Gastroesophageal sphincter (tissue), 4 donors: ENCODE measurements around the gene SELENOO. TPM values are rescaled to one million over a fixed set of nuclear protein-coding genes. Genes with fewer than 3 reads are reported as not detected.

ENCODE experiments used
- ATAC-seq: fragments of 150-250 bp; one replicate; pipeline ENCODE4 v1.9.1; 2016; ENCODE audit warnings: mild to moderate bottlenecking, moderate library complexity
- H3K27ac ChIP-seq, 4 donors: fragments of 200-600 bp; sonication (generic) in 3 of 4; 1 replicate in 3 of 4; 2 replicates in 1 of 4; pipeline ENCODE4 v1.5.1; 2016 to 2019
- H3K27me3 ChIP-seq: fragments of 200-600 bp; sonication (generic); one replicate; pipeline ENCODE4 v1.5.1; 2019
- H3K36me3 ChIP-seq, 2 donors: fragments of 200-600 bp; sonication (generic); one replicate each; pipeline ENCODE4 v1.5.1; 2019; ENCODE audit warnings: control low read depth in 1 of 2
- H3K4me1 ChIP-seq, 3 donors: fragments of 200-600 bp; sonication (generic); 1 replicate in 2 of 3; 2 replicates in 1 of 3; pipeline ENCODE4 v1.5.1; 2016 to 2019; ENCODE audit warnings: control low read depth in 2 of 3
- H3K4me3 ChIP-seq, 2 donors: fragments of 200-600 bp; sonication (generic); one replicate each; pipeline ENCODE4 v1.5.1; 2019; ENCODE audit warnings: mild to moderate bottlenecking in 1 of 2, moderate library complexity in 1 of 2
- H3K9me3 ChIP-seq, 3 donors: fragments of 200-600 bp; sonication (generic); one replicate each; pipeline ENCODE4 v1.5.1; 2017 to 2019; ENCODE audit warnings: control low read depth in 2 of 3
- EP300 ChIP-seq: sonication (generic); formaldehyde crosslinking; IDR thresholded peaks from one replicate; pipeline ENCODE4 v1.6.1; 2017; ENCODE audit warnings: antibody characterized with exemption, mild to moderate bottlenecking
- POLR2A ChIP-seq, 2 donors: fragments of 450-650 bp; IDR thresholded peaks; one replicate each; pipeline ENCODE4 v1.6.1; 2017; ENCODE audit warnings: antibody characterized with exemption in 2 of 2, mild to moderate bottlenecking in 2 of 2, moderate library complexity in 1 of 2
- POLR2AphosphoS5 ChIP-seq: sonication (generic); formaldehyde crosslinking; IDR thresholded peaks from one replicate; pipeline ENCODE4 v1.6.1; 2017; ENCODE audit warnings: antibody characterized with exemption
- WGBS, 2 donors: methylation state at CpG; one replicate each; pipeline ENCODE4 v1.1.5; 2018; ENCODE audit warnings: low coverage in 1 of 2; 5-methylcytosine and 5-hydroxymethylcytosine counted together
- total RNA-seq, 4 donors: library from RNA; depleted of rRNA; stranded (reverse); fragments of >200 nt; gene quantifications; one replicate each; pipeline ENCODE4 v1.1.0, GENCODE V29; 2016
- TF ChIP-seq, protein P1 (sequence below), 4 experiments: fragments of 200-600 bp in 2 of 4; fragments of 450-650 bp in 2 of 4; sonication (generic) in 1 of 4; IDR thresholded peaks; one replicate each; pipeline ENCODE4 v1.5.1; 2017 to 2019; ENCODE audit warnings: antibody characterized with exemption in 4 of 4, mild to moderate bottlenecking in 2 of 4, moderate library complexity in 2 of 4

Gene SELENOO
- total RNA-seq, 4 donors from 2014 or later: 19.9 to 42.6 (median 27.3) TPM

DNA sequence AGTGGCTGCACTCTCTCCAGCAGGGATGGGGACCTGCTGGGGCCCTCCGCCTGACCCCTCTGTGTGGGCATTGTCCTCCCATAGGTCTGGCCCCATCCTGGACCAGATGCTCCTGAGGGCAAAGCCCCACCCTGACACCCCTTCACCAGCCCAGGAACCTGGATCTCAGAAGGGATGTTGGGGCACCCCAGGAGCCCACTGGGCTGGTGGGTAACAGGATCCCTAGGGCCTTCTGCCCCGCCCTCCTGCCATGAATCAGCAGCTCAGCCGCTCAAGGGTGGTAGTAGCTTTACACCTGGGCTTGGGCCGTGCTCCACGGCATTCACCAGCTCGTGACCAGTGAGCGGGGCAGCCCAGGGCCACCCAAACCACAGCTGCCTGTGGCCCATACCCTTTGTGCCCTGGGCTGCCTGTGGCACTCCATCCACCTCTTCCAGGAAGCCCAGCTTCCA is 61.7 kb downstream of the SELENOO start:
- H3K4me1 ChIP-seq: peaks cover 0 to 55% (median 12%) of the 10 kb centered on the region in 3 donors
- no peaks in the 10 kb centered on the region for H3K9me3 ChIP-seq
- no CpG with 5 or more reads among the region's 7 CpGs for WGBS, 2 donors
- ATAC-seq: no peak
- TF ChIP-seq, protein P1, sequence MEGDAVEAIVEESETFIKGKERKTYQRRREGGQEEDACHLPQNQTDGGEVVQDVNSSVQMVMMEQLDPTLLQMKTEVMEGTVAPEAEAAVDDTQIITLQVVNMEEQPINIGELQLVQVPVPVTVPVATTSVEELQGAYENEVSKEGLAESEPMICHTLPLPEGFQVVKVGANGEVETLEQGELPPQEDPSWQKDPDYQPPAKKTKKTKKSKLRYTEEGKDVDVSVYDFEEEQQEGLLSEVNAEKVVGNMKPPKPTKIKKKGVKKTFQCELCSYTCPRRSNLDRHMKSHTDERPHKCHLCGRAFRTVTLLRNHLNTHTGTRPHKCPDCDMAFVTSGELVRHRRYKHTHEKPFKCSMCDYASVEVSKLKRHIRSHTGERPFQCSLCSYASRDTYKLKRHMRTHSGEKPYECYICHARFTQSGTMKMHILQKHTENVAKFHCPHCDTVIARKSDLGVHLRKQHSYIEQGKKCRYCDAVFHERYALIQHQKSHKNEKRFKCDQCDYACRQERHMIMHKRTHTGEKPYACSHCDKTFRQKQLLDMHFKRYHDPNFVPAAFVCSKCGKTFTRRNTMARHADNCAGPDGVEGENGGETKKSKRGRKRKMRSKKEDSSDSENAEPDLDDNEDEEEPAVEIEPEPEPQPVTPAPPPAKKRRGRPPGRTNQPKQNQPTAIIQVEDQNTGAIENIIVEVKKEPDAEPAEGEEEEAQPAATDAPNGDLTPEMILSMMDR (IDR thresholded peaks at IDR 0.05): no peak
- no peak for TF ChIP-seq POLR2A (IDR thresholded peaks at IDR 0.05)
- TF ChIP-seq POLR2AphosphoS5: no peak
- peaks cover 57% of the 10 kb centered on the region for H3K27me3 ChIP-seq
- peak overlapping the region in 1 of 4 donors; percentile 75 for H3K27ac ChIP-seq
- H3K4me3 ChIP-seq: no peak overlapping the region
- peaks cover 0 to 4% of the 10 kb centered on the region in 2 donors for H3K36me3 ChIP-seq

DNA sequence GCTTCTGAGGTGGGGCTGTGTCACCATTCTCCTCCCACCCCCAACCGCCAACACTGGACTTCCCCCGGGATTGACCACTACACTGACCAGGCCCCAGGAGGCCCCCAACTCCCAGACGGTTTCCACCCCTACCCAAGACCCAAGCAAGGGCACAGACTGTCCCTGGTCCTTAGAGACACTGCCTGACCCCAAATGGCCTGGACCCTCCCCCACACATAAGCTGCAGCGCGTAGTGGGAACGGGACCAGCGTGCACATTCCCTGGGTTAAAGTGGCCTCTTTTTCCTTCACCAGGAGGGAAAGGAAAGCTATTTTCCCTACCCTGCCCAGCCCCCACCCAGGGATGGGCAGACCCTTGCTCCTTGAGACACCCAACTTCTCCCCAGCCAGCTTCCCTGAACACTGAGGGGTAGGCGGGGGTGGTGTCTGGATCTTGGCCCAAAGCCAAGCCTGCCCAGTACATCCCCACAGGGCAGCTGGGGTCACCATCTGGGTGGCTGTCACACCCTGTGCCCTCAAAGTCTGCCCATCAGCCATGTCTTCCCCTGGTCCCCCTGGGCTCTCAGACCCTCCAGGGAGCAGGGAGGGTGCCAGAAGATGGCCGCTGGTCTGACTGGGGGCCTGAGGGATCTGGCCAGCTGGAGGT is 62.3 kb downstream of the SELENOO start:
- TF ChIP-seq POLR2A (IDR thresholded peaks at IDR 0.05): no peak
- no peak for TF ChIP-seq EP300
- TF ChIP-seq, protein P1 (IDR thresholded peaks at IDR 0.05): no peak
- no peak for TF ChIP-seq POLR2AphosphoS5
- no CpG with 5 or more reads among the region's 9 CpGs for WGBS, 2 donors
- no peak overlapping the region for H3K4me3 ChIP-seq
- no peaks in the 10 kb centered on the region for H3K36me3 ChIP-seq
- no peak overlapping the region for H3K27ac ChIP-seq
- peaks cover 51% of the 10 kb centered on the region for H3K27me3 ChIP-seq
- ATAC-seq: no peak
- H3K9me3 ChIP-seq: no peaks in the 10 kb centered on the region
- peaks cover 0 to 61% (median 18%) of the 10 kb centered on the region in 3 donors for H3K4me1 ChIP-seq

DNA sequence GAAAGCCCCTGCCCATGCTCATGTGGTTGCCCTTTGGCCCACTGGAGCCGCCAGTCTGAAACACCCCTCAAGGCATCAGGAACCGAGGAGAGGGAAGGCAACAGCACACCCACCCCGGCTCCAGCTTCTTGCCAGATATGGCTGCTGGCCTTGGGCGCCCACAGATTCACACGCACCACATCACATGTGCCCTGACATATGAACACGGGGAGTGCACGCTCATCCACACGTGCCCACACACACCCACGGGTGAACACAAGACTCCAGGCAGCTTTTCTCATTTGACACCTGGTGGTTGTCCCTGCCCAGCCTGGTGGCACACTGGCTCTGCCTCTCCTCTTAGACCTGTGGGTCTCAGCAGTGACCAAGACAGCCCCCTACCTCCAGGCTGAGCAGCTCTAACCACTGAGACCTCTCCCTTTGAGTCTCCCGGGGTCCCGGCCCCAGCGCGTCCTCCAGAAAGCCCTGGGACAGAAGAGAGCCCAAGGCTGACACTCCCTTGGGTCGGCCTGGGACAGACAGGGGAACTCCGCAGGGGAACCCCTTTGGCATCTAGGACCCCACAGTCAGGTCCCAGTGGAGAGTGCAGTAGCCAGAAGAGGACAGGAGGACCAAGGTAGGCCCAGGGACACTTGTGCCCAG is 63.4 kb downstream of the SELENOO start:
- Histone ChIP-seq H3K27ac (no peak overlapping the region), H3K36me3 (no peaks in the 10 kb centered on the region), H3K4me1 (peaks cover 0 to 69% (median 20%) of the 10 kb centered on the region in 3 donors), H3K4me3 (no peak overlapping the region), H3K27me3 (peaks cover 40% of the 10 kb centered on the region), H3K9me3 (no peaks in the 10 kb centered on the region)
- no CpG with 5 or more reads among the region's 15 CpGs for WGBS, 2 donors
- ATAC-seq: no peak
- TF ChIP-seq POLR2A (IDR thresholded peaks at IDR 0.05) (no peak), EP300 (no peak), POLR2AphosphoS5 (no peak)
- TF ChIP-seq, protein P1 (IDR thresholded peaks at IDR 0.05): no peak

DNA sequence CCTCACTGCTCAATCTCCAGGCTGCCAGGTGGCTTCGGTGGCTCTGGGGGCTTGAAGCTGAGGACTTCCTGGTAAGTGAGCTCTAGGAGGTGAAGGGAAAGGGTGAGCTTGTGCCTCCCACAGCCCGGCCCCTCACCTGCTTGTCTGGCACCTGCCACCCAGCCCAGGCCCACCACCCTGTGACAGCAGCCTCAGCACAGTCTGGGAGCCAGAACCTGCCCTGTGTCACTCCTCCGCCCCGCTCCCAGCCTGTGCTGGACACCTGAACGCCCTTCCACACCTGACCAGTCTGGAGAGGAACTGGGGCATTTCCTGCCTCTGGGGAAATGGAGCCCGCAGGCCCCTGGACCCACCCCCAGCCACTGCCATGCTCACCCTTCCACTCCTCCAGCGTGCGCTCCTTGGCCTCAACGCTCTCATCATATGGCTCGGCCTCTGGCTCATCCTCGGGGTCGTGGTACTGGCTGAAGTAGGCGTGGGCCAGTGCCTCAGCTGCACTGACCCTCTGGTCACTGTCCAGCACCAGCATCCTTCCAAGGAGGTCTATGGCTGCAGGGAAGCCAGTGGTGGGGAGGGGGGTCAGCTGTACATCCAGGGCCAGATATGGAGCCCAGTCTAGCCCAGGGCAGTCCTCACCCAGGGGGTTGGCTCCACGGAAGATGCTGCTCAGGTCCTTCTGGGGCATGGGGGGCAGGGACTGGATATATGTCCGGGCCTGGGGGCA is 64.3 kb downstream of the SELENOO start:
- peaks cover 31% of the 10 kb centered on the region for H3K27me3 ChIP-seq
- H3K4me3 ChIP-seq: no peak overlapping the region
- 77 to 80% methylated on average over 5 to 11 of the region's 15 CpGs for WGBS, 2 donors
- H3K27ac ChIP-seq: no peak overlapping the region
- no peaks in the 10 kb centered on the region for H3K9me3 ChIP-seq
- H3K4me1 ChIP-seq: peaks cover 0 to 69% (median 28%) of the 10 kb centered on the region in 3 donors
- ATAC-seq: no peak
- H3K36me3 ChIP-seq: no peaks in the 10 kb centered on the region
- TF ChIP-seq, protein P1 (IDR thresholded peaks at IDR 0.05): no peak
- no peak for TF ChIP-seq POLR2A (IDR thresholded peaks at IDR 0.05)
- no peak for TF ChIP-seq POLR2AphosphoS5
- no peak for TF ChIP-seq EP300
